ENCODE measurements around the gene SLC1A2.

DNA sequence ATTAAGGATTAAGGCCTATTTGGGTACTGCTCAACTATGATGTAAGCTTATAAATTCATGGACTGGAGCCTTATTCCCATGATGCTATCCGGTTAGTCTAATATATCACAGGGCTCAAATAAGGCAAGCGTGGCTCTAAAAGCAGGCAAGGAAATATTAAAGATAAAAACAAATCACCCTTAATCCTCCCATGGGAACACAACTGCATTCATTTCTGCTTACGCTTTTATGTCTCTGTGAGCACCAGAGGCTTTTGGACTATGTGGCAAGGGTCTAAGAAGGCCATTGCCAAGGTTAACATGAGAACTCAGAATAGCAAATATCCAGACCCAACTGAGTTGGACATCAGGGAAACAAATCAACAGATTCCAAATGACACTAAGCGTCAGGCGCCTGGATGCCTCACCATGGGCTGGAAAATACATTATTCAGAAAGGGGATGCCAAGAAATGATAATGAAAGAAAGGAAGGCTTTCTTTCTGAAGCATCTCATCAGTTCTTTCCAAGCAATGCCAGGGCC is 138.1 kb downstream of the SLC1A2 start:
- TF ChIP-seq, protein P1, sequence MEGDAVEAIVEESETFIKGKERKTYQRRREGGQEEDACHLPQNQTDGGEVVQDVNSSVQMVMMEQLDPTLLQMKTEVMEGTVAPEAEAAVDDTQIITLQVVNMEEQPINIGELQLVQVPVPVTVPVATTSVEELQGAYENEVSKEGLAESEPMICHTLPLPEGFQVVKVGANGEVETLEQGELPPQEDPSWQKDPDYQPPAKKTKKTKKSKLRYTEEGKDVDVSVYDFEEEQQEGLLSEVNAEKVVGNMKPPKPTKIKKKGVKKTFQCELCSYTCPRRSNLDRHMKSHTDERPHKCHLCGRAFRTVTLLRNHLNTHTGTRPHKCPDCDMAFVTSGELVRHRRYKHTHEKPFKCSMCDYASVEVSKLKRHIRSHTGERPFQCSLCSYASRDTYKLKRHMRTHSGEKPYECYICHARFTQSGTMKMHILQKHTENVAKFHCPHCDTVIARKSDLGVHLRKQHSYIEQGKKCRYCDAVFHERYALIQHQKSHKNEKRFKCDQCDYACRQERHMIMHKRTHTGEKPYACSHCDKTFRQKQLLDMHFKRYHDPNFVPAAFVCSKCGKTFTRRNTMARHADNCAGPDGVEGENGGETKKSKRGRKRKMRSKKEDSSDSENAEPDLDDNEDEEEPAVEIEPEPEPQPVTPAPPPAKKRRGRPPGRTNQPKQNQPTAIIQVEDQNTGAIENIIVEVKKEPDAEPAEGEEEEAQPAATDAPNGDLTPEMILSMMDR (IDR thresholded peaks at IDR 0.05; ENCODE audit: insufficient read depth, low read length, poor library complexity, severe bottlenecking): no peak
- TF ChIP-seq EZH2phosphoT487 (conservative IDR thresholded peaks at IDR 0.05; ENCODE audit: low read length): no peak
